ENCODE results near the gene TANC2.

GRCh38 chr17:62998665-62999393, 32.8 kb downstream of the TANC2 start:
- TF ChIP-seq CTCF (IDR thresholded peaks at IDR 0.05) (no peak), POLR2A (IDR thresholded peaks at IDR 0.05) (no peak)

Measured in adrenal gland (tissue), 5 donors.